SK-N-MC (cell line): Measurements from ENCODE around the gene COPB2.

Experiments used
- DNase-seq: peaks from one replicate; pipeline ENCODE4 v3.0.0-alpha.2; 2011; ENCODE audit warnings: low read depth, low spot score
- H3K27ac ChIP-seq: fragments of 200-600 bp; sonication (generic); 2 replicates; pipeline ENCODE4 v1.5.1; 2016; ENCODE audit warnings: mixed run types
- H3K36me3 ChIP-seq: fragments of 200-600 bp; sonication (generic); 2 replicates; pipeline ENCODE4 v1.6.1; 2017; ENCODE audit warnings: antibody characterized with exemption, low read length, mixed read lengths; ENCODE audit not compliant: insufficient read depth
- H3K4me3 ChIP-seq: fragments of 200-600 bp; sonication (generic); 2 replicates; pipeline ENCODE4 v1.5.1; 2016
- H3K9ac ChIP-seq: fragments of 200-600 bp; sonication (generic); 2 replicates; pipeline ENCODE4 v1.8.0; 2017; ENCODE audit warnings: mixed run types, mixed read lengths; ENCODE audit not compliant: insufficient read length
- H3K9me3 ChIP-seq: fragments of 200-600 bp; sonication (generic); 2 replicates; pipeline ENCODE4 v1.6.1; 2017; ENCODE audit warnings: low read depth, mild to moderate bottlenecking, antibody characterized with exemption, low read length, moderate library complexity, mixed read lengths
- EZH2 ChIP-seq: fragments of 200-600 bp; sonication (generic); IDR thresholded peaks from one replicate; pipeline ENCODE4 v1.6.1; 2017; ENCODE audit warnings: antibody characterized with exemption
- FOXP2 ChIP-seq: optimal IDR thresholded peaks from 2 replicates; pipeline ENCODE3; 2011; ENCODE audit warnings: mild to moderate bottlenecking, moderate library complexity; ENCODE audit not compliant: insufficient read depth; ENCODE audit errors: extremely low read length, control extremely low read depth
- POLR2AphosphoS5 ChIP-seq: IDR thresholded peaks from 2 replicates; pipeline ENCODE4 v1.6.1; 2012; ENCODE audit warnings: mild to moderate bottlenecking, low read depth, low read length, borderline replicate concordance

The COPB2 gene

GRCh38 chr3:139389552-139390368, at the start of gene COPB2:
COPB2 (minus strand) TSS chr3:139389647; CDS start chr3:139389550, 97 bp downstream.
- H3K36me3 ChIP-seq, result no peaks in the 10 kb centered on the region; the same call in 1 of the 2 replicates
- H3K9me3 ChIP-seq, result no peaks in the 10 kb centered on the region
- H3K4me3 ChIP-seq, result peak within 1 kb of the TSS; percentile 91
- DNase-seq, result peak; percentile 70
- peak within 1 kb of the TSS; percentile 57 for H3K27ac ChIP-seq
- H3K9ac ChIP-seq, result peak within 1 kb of the TSS; percentile 97
- no peak for TF ChIP-seq FOXP2
- TF ChIP-seq POLR2AphosphoS5, result peak; percentile 88

- DNase-seq, result no peak
Measured at GRCh38 chr3:139434764-139435307, 45.4 kb upstream of the COPB2 start.

GRCh38 chr3:139434228-139434627, 44.8 kb upstream of the COPB2 start:
- Histone ChIP-seq H3K27ac (no peak overlapping the region), H3K9me3 (peaks cover 5% of the 10 kb centered on the region; the same call in 1 of the 2 replicates), H3K4me3 (no peak overlapping the region), H3K36me3 (no peaks in the 10 kb centered on the region), H3K9ac (no peak overlapping the region)
- no peak for TF ChIP-seq EZH2
- no peak for TF ChIP-seq FOXP2
- TF ChIP-seq POLR2AphosphoS5, result no peak
- DNase-seq, result no peak

More at GRCh38 chr3:139434764-139435307, 45.4 kb upstream of the COPB2 start:
- peak; percentile 98 for TF ChIP-seq FOXP2
- no peak for TF ChIP-seq EZH2
- TF ChIP-seq POLR2AphosphoS5, result no peak
- H3K27ac ChIP-seq, result no peak overlapping the region
- H3K36me3 ChIP-seq, result no peaks in the 10 kb centered on the region
- peaks cover 5% of the 10 kb centered on the region; the same call in 1 of the 2 replicates for H3K9me3 ChIP-seq
- no peak overlapping the region for H3K4me3 ChIP-seq
- no peak overlapping the region for H3K9ac ChIP-seq

- no peak overlapping the region for H3K4me3 ChIP-seq
- no peak for TF ChIP-seq EZH2
- peaks cover 5% of the 10 kb centered on the region; the same call in 1 of the 2 replicates for H3K9me3 ChIP-seq
- DNase-seq, result no peak
- H3K9ac ChIP-seq, result no peak overlapping the region
- no peaks in the 10 kb centered on the region for H3K36me3 ChIP-seq
- H3K27ac ChIP-seq, result no peak overlapping the region
Measured at GRCh38 chr3:139433089-139433488, 43.6 kb upstream of the COPB2 start.

GRCh38 chr3:139430493-139430892, 41.0 kb upstream of the COPB2 start:
- Histone ChIP-seq H3K27ac (no peak overlapping the region), H3K9me3 (peaks cover 5% of the 10 kb centered on the region; the same call in 1 of the 2 replicates)

DNA sequence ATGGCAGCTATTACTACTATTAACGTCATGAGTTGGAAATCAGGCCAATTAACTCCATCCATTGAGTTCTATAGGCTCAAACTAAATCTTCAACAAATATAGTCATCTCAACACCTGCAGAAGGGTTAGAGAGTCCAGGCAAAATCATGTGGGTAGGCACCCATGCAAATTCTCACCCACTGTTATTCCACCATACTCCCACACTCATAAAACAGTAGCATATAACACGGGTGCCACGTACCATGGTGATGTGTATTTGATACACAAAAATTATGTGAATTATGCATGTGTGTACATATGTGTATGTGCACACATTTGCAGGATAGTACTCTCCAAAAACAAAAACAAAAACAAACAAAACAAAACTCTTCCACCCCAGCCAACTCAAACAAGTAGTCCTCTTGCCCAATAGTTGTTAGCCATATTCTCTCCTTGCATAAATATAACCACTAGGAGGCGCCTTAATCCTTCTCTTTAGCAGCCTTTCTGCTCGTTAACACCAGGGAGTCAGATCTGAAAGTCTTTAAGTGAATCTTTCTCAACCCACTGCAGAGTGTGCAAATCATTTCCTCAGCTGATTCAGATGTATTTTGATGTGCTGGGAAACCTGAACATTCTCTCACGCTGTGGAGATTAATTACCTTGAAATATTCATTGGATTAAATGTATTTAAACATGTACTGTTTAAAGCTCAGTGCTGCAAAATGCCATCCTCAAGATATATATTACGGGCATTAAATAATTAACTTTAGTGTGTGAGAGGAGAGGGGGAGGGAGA, 38.0 kb upstream of the COPB2 start:
- H3K36me3 ChIP-seq, result no peaks in the 10 kb centered on the region
- H3K9ac ChIP-seq, result no peak overlapping the region
- H3K9me3 ChIP-seq, result no peaks in the 10 kb centered on the region
- H3K27ac ChIP-seq, result peak overlapping the region; percentile 71
- TF ChIP-seq FOXP2, result no peak
- DNase-seq, result peak; percentile 96
- peak overlapping the region; percentile 4; the same call in 1 of the 2 replicates for H3K4me3 ChIP-seq

More at GRCh38 chr3:139430493-139430892, 41.0 kb upstream of the COPB2 start:
- no peak overlapping the region for H3K9ac ChIP-seq
- H3K4me3 ChIP-seq, result no peak overlapping the region
- DNase-seq, result no peak
- no peaks in the 10 kb centered on the region for H3K36me3 ChIP-seq
- TF ChIP-seq POLR2AphosphoS5 (no peak), EZH2 (no peak), FOXP2 (no peak)

GRCh38 chr3:139425745-139426400, 36.4 kb upstream of the COPB2 start:
- Histone ChIP-seq H3K36me3 (no peaks in the 10 kb centered on the region), H3K9me3 (no peaks in the 10 kb centered on the region), H3K4me3 (no peak overlapping the region), H3K9ac (no peak overlapping the region), H3K27ac (no peak overlapping the region)
- TF ChIP-seq FOXP2, result no peak
- TF ChIP-seq EZH2, result no peak
- no peak for TF ChIP-seq POLR2AphosphoS5
- DNase-seq, result no peak

- H3K36me3 ChIP-seq, result no peaks in the 10 kb centered on the region
- H3K9me3 ChIP-seq, result no peaks in the 10 kb centered on the region
- no peak overlapping the region for H3K4me3 ChIP-seq
- TF ChIP-seq EZH2, result no peak
- no peak overlapping the region for H3K27ac ChIP-seq
- no peak overlapping the region for H3K9ac ChIP-seq
- no peak for DNase-seq
Measured at GRCh38 chr3:139423232-139423631, 33.8 kb upstream of the COPB2 start.
